Ramos (cell line): Measurements from ENCODE around the gene HLA-DMA.

Experiments used
- in situ Hi-C: fragments of 300-500 bp; cut with MboI; formaldehyde crosslinking; loops from one replicate; pipeline ENCODE4 v1.14.3; 2022; ENCODE audit warnings: low sequenced_read_pairs; ENCODE audit not compliant: unreplicated experiment

Gene HLA-DMA

GRCh38 chr6:32975886-32976285 is 23.0 kb upstream of the HLA-DMA start:
- in situ Hi-C loops, result no loop called here

GRCh38 chr6:32974541-32975308 is 21.8 kb upstream of the HLA-DMA start:
- in situ Hi-C loops, result no loop called here

DNA sequence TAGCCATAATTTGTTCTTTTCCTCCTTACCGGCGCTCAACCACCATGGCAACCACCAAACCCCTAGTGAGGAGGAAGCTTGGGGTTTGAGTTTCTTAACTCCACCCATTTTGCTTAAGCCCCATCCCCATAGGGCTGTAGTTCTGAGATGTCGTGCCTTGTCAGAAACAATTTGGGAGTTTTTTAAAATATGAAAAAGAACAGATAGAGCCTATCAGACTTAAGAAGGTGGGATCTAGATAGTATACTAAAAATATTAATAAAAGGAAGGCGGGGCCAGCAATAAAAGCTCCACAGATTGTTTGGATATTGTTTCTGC is 21.1 kb upstream of the HLA-DMA start:
- in situ Hi-C loops, result no loop called here

DNA sequence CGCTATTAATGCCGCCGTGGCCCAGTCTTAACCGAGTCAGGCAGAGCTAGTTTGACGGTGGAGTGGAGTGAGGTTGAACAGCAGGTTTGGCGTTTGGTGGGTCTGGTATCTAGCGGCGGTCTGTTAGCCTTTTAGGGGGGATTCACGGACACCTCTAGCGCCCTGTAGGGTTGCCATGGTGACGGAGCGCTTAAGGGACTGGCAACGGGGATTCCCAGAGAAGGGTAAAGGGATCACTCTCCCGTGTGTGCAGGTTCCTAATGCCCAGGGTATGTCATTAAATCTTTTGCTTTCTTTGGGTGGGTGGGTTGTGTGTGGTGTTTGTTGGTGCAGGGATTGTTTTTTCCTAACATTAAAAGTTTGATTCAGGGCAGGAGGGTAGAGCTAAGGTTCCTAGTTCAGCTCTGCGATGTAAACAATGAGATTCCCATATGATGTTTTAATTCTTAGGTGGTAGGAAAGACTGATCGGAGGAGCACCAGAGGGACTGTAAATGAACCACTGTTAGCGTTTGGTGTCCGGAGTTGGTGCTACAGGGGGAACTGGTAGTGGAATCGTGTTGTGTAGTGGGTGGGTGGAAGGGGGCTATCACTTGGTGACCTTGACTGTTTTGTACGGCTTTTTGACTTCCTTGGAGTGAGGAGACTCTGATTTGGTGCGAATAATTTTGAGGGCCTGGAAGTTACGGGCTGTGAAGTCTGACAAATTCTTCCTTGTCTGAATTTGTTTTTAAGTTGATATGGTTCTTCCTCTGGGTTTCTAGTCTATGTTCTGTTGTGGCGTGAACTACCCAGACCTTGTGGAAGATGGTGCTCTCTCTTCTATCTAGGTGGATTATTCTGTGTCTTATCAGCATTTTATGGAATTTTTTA is 20.5 kb upstream of the HLA-DMA start:
- in situ Hi-C loops, result no loop called here

DNA sequence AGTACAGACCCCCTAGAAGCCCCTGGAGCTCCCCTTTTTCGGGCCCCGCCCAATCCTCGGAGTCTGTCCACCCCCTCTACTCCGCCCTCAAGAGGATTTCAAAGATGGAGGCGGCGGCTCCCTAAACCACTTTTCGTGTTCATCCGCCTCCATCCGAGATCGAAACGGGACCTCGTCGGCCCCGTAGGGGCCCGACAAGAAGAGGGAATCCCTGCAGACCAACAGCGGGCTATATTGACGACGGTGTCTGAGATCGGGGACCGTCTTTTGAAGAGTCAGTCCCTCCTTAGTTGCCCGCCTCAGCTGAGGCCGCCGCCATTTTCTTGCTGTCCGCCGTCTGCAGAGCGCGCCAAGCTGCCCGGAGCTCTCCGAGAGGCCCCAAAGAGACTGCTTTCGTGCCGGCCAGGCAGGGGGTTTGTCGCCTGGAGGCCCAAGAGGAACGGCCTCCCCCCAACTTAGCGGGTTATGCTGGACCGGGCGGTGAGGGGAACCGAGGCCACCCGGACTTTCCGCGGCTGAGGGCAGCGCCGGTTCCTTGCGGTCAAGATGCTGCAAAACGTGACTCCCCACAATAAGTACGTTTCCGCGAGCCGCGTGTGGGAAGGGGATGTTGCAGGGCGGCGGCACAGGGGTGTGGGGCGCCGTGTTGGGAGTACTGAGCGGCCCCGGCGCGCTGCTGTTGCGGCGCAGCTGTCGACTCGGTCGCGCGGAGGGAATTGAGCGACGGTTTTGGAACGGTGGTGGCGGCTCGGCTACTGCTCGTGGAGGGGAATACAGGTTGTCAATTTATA is 19.7 kb upstream of the HLA-DMA start:
- in situ Hi-C loops, result no loop called here

DNA sequence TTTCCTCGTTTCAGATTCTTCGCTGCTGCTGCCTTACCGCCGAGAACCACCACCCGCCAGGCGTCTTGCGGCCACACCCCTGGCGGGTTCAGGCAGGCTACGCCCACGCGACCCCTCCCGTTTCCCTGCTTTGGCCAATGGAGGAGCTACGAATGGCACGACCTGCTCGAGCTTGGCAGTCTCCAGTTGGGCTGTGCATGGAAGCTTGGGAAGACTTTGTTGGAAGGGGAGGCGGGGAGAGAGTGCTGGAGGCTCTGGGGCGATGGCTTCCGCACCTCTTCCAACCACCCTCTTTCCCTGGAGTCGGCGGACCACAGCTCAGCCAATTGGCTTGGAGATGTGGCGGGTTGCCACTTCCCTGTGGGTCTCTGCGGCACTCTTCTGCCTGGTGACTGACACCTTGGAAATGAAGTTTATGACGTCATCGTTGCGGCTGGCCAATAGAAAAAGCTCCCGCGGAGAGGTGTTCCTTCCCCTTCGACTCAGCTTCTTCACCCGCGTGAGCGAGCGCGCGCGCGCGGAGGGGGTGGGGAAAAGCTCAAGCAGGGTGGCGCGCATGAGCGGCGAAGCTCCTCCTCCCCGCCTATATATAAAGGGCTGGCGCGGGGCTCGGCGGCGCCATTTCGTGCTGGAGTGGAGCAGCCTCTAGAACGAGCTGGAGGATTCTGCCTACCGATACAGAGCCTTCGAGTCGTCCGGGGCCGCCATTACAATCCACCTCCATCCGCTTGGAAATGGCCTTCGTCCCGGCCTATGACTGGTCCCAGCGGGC is 18.9 kb upstream of the HLA-DMA start:
- in situ Hi-C loops, result no loop called here

GRCh38 chr6:32971242-32971580 is 18.3 kb upstream of the HLA-DMA start:
- in situ Hi-C loops, result no loop called here

GRCh38 chr6:32970413-32971241 is 17.7 kb upstream of the HLA-DMA start:
- in situ Hi-C loops, result no loop called here

DNA sequence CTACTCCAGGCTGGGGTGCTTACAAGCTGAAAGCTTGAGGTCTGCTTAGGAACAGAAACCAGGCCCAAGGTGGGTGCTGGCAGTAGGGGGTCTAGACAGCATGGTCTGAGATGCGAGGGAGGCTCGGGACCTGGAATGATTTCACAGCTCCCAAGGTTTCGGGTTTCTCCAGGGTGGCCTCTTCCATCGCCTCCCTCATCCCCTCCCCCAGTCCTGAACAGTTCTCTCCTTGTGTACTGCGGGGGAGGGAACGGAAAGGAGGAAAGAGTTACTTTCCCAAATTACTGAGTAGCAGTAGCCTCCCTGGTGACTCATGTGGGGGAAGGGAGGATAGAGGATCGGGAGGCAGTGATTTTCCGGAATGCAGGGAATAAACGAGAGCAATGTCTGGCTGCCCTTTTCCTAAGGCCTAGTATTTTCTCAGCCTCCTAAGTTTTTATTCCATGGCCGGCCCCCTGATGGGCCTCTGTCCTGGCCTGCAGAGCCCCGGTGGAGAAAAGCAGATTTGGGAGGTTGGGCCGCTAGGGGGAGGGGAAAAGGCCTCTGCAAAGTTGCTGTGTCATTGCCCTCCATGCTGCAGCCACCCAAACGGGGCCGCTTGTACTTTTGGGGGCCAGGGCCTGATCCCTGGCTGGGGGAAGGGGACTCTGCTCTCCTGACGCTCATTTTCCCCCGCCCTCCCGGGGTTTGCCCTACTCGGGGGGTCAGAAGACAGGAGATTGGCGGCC is 17.0 kb upstream of the HLA-DMA start:
- in situ Hi-C loops, result no loop called here

- in situ Hi-C loops, result no loop called here
Measured at GRCh38 chr6:32968867-32969684, 16.2 kb upstream of the HLA-DMA start.

- in situ Hi-C loops, result no loop called here
Measured at GRCh38 chr6:32968093-32968866, 15.4 kb upstream of the HLA-DMA start, which contains the start of gene BRD2. TSS of gene BRD2 (plus strand) at chr6:32968594. CDS start at chr6:32972899, 4,305 bp downstream.

GRCh38 chr6:32967151-32968091 is 14.5 kb upstream of the HLA-DMA start:
- in situ Hi-C loops, result no loop called here

DNA sequence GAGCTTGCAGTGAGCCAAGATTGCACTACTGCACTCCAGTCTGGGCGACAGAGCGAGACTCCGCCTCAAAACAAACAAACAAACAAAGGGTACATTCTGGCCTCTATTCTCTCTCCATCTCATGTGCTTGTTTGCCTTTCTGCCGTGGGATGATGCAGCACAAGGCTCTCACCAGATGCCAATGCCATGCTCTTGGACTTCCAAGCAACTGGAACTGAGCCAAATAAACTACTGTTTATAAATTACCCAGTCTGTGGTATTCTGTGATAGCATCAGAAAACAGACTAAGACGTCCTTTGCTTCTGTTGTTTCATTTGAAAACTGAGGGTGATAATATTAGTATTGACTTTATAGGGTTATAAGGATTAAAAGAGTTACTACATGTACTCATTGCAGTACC is 11.9 kb upstream of the HLA-DMA start:
- in situ Hi-C loops, result no loop called here

GRCh38 chr6:32963866-32964265 is 11.0 kb upstream of the HLA-DMA start:
- in situ Hi-C loops, result no loop called here

DNA sequence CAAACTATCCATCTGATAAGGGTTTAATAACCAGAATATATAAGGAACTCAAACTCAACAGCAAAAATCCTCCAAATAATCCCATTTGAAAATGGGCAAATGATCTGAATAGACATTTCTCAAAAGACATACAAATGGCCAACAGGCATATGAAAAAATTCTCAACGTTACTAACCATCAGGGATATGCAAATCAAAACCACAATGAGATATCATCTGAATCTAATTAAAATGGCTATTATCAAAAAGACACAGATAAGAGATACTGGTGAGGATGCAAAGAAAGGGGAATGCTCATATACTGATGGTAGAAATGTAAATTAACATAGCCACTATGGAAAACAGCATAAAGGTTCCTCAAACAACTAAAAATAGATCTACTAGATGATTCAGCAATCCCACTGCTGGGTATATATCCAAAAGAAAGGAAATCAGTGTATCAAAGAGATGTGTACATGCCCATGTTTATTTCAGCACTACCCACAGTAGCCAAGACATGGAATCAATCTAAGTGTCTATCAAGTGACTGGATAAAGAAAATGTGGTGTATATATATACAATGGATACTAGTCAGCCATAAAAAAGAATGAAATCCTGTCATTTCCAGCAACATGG is 9.4 kb upstream of the HLA-DMA start:
- in situ Hi-C loops, result no loop called here

- in situ Hi-C loops, result no loop called here
Measured at GRCh38 chr6:32960563-32960962, 7.7 kb upstream of the HLA-DMA start.
